ENCODE measurements around the gene DAPK1.
A peak's percentile ranks its signal among the peaks of the same experiment; 100 is the strongest.

DNA sequence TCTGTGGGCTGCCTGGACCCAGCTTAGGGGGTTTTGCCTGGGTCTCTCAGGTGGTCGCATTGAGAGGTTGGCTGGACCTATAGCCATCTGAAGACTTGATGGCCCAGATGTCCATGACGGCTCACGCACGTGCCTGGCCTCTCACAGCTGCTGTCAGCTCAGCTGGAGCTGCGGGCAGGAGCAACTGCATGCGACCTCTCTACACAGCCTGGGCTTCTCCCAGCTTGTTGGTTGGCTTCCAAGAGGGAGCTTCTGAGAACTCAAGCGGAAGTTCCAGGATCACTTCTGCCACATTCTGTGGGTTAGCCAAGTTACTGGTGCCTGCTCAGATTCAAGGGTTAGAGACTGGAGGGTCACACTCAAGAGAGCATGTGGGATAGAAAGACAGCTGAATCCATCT is 99.2 kb downstream of the DAPK1 start:
- peak in 1 of 3 donors; percentile 41 for TF ChIP-seq POLR2AphosphoS5 (IDR thresholded peaks at IDR 0.05)
- TF ChIP-seq, protein P1, sequence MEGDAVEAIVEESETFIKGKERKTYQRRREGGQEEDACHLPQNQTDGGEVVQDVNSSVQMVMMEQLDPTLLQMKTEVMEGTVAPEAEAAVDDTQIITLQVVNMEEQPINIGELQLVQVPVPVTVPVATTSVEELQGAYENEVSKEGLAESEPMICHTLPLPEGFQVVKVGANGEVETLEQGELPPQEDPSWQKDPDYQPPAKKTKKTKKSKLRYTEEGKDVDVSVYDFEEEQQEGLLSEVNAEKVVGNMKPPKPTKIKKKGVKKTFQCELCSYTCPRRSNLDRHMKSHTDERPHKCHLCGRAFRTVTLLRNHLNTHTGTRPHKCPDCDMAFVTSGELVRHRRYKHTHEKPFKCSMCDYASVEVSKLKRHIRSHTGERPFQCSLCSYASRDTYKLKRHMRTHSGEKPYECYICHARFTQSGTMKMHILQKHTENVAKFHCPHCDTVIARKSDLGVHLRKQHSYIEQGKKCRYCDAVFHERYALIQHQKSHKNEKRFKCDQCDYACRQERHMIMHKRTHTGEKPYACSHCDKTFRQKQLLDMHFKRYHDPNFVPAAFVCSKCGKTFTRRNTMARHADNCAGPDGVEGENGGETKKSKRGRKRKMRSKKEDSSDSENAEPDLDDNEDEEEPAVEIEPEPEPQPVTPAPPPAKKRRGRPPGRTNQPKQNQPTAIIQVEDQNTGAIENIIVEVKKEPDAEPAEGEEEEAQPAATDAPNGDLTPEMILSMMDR (IDR thresholded peaks at IDR 0.05), result no peak
- no peak for TF ChIP-seq EP300 (IDR thresholded peaks at IDR 0.05)

Data from stomach (tissue), 4 donors.